Ovary (tissue), 9 donors: ENCODE results near the gene SMARCD3. TPM values are rescaled to one million over a fixed set of nuclear protein-coding genes. Genes with fewer than 3 reads are reported as not detected.

Experiments used
- DNase-seq, 5 donors: peaks; one replicate each; pipeline ENCODE4 v3.0.0-alpha.2; 2019 to 2020
- H3K27ac ChIP-seq, 2 donors: fragments of 200-600 bp; one replicate each; pipeline versions ENCODE4 v1.5.1 to v1.8.0; 2019 to 2022
- H3K27me3 ChIP-seq: fragments of 200-600 bp; one replicate; pipeline ENCODE4 v1.8.0; 2022
- H3K36me3 ChIP-seq: fragments of 200-600 bp; sonication (generic); one replicate; pipeline ENCODE4 v1.5.1; 2019
- H3K4me1 ChIP-seq: one replicate; pipeline ENCODE4 v1.8.1; 2013; ENCODE audit warnings: mild to moderate bottlenecking, moderate library complexity; ENCODE audit not compliant: insufficient read depth
- H3K4me3 ChIP-seq: fragments of 200-600 bp; sonication (generic); one replicate; pipeline ENCODE4 v1.5.1; 2017
- H3K9me3 ChIP-seq, 2 donors: fragments of 200-600 bp in 1 of 2; sonication (generic) in 1 of 2; one replicate each; pipeline versions ENCODE4 v1.5.1 to v1.8.1; 2013 to 2019; ENCODE audit warnings: mild to moderate bottlenecking in 1 of 2, moderate library complexity in 1 of 2
- CTCF ChIP-seq, 3 donors: fragments of 450-650 bp in 2 of 3; fragments of 200-600 bp in 1 of 3; IDR thresholded peaks; one replicate each; pipeline versions ENCODE4 v1.5.1 to v1.8.0; 2016 to 2022; ENCODE audit warnings: antibody characterized with exemption in 3 of 3, mild to moderate bottlenecking in 1 of 3
- EP300 ChIP-seq: sonication (generic); formaldehyde crosslinking; IDR thresholded peaks from one replicate; pipeline ENCODE4 v1.6.1; 2017; ENCODE audit warnings: antibody characterized with exemption
- POLR2A ChIP-seq: fragments of 450-650 bp; IDR thresholded peaks from one replicate; pipeline ENCODE4 v1.6.1; 2017; ENCODE audit warnings: antibody characterized with exemption, mild to moderate bottlenecking, moderate library complexity
- WGBS, 3 donors: extraction: QIAGEN DNeasy Blood & Tissue Kit in 1 of 3; methylation state at CpG; one replicate each; pipeline versions ENCODE4 v1.1.5 to v1.1.7; 2013 to 2017; 5-methylcytosine and 5-hydroxymethylcytosine counted together
- intact Hi-C, 4 donors: fragments of 100-400 bp; cut with DNase I; formaldehyde crosslinking; loops; one replicate each; pipeline versions ENCODE4 v1.11.0 to v1.15.1; 2022 to 2023
- polyA plus RNA-seq, 2 donors: library from polyadenylated mRNA; stranded (reverse); fragments of 200-250 nt in 1 of 2; fragments of 350-450 nt in 1 of 2; fragmentation: Illumina TruSeq in 1 of 2; extraction: RNeasy Lipid Tissue Mini Kit (QIAGEN cat#74804) in 1 of 2; gene quantifications; one replicate each; pipeline ENCODE4 v1.2.3, GENCODE V29; 2013 to 2014
- total RNA-seq, 7 donors: library from RNA; depleted of rRNA in 2 of 7; stranded (reverse); fragments of >200 nt in 2 of 7; fragmentation: NEBNext Ultra II Directional in 3 of 7; extraction: Animal tissue kit (Norgen Biotek cat#: 25700) in 3 of 7; gene quantifications; one replicate each; pipeline versions ENCODE4 v1.1.0 to v1.2.4, GENCODE V29; 2016 to 2023
- donor health status: DM: no; HTN: no; CAD: no; lungs with moderate emphysema.
- donor health status: DM: no; HTN: no; CAD: no.
- donor health status: Bipolar disorder and iron deficiency.
- donor health status: DM: yes; HTN: yes; CAD: no.
- donor health status: DM: no; HTN: no; CAD: no.
- donor health status: DM: yes; HTN: yes; CAD: no.

The SMARCD3 gene
- total and polyA plus RNA-seq, 9 donors = 30.2 to 203 (median 97.0) TPM

- no peak overlapping the region for H3K27ac ChIP-seq
- no peak overlapping the region for H3K4me3 ChIP-seq
- no peaks in the 10 kb centered on the region for H3K9me3 ChIP-seq
- TF ChIP-seq CTCF (IDR thresholded peaks at IDR 0.05) (no peak), POLR2A (no peak), EP300 (no peak)
- H3K27me3 ChIP-seq = no peaks in the 10 kb centered on the region
- H3K4me1 ChIP-seq = peaks cover 7% of the 10 kb centered on the region
- DNase-seq = no peak
- no peaks in the 10 kb centered on the region for H3K36me3 ChIP-seq
- intact Hi-C loops = no loop called here
- WGBS, 3 donors = 93 to 96% (median 95%) methylated on average over 9 of the region's 9 CpGs
Measured at GRCh38 chr7:151202836-151203235, 45.7 kb downstream of the SMARCD3 start.

GRCh38 chr7:151201751-151202150 lies 46.7 kb downstream of the SMARCD3 start:
- no peak for DNase-seq
- WGBS, 3 donors = 87 to 89% (median 88%) methylated on average over 4 of the region's 4 CpGs
- Histone ChIP-seq H3K4me3 (no peak overlapping the region), H3K9me3 (no peaks in the 10 kb centered on the region), H3K27me3 (no peaks in the 10 kb centered on the region), H3K27ac (no peak overlapping the region), H3K36me3 (no peaks in the 10 kb centered on the region), H3K4me1 (peaks cover 7% of the 10 kb centered on the region)
- intact Hi-C loops = no loop called here
- no peak for TF ChIP-seq EP300
- no peak for TF ChIP-seq CTCF (IDR thresholded peaks at IDR 0.05)
- no peak for TF ChIP-seq POLR2A

GRCh38 chr7:151201344-151201743 lies 47.1 kb downstream of the SMARCD3 start:
- TF ChIP-seq POLR2A = no peak
- TF ChIP-seq EP300 = no peak
- TF ChIP-seq CTCF (IDR thresholded peaks at IDR 0.05) = no peak
- Histone ChIP-seq H3K4me3 (no peak overlapping the region), H3K36me3 (no peaks in the 10 kb centered on the region), H3K9me3 (no peaks in the 10 kb centered on the region), H3K4me1 (peaks cover 7% of the 10 kb centered on the region), H3K27ac (no peak overlapping the region), H3K27me3 (no peaks in the 10 kb centered on the region)
- WGBS, 3 donors = 93 to 95% (median 93%) methylated on average over 3 of the region's 3 CpGs
- intact Hi-C loops = no loop called here
- no peak for DNase-seq

GRCh38 chr7:151198945-151199848 lies 49.3 kb downstream of the SMARCD3 start:
- peak overlapping the region; percentile 5 to 60 for H3K27ac ChIP-seq
- intact Hi-C loops = no loop called here
- no peak overlapping the region for H3K4me3 ChIP-seq
- 15 to 29% (median 22%) methylated on average over 30 of the region's 30 CpGs for WGBS, 3 donors
- H3K27me3 ChIP-seq = no peaks in the 10 kb centered on the region
- TF ChIP-seq EP300 = no peak
- TF ChIP-seq CTCF (IDR thresholded peaks at IDR 0.05) = no peak
- TF ChIP-seq POLR2A = no peak
- peaks cover 7% of the 10 kb centered on the region for H3K4me1 ChIP-seq
- no peaks in the 10 kb centered on the region for H3K9me3 ChIP-seq
- DNase-seq = peak; percentile 42 to 79 (median 71)
- H3K36me3 ChIP-seq = no peaks in the 10 kb centered on the region
